ENCODE results near the gene YIPF1. TPM values are rescaled to one million over a fixed set of nuclear protein-coding genes. Genes with fewer than 3 reads are reported as not detected.

Gene YIPF1
- total RNA-seq: 10 to 100 TPM; 16.9 to 25.3 TPM

GRCh38 chr1:53889304-53890298, at the start of gene YIPF1:
Gene YIPF1, minus strand, starts transcription at chr1:53889797. Its CDS starts 860 bp downstream, at chr1:53888937.
- peaks cover 32 to 38% of the 10 kb centered on the region in 2 donors for H3K4me1 Mint-ChIP-seq (ENCODE audit: low read depth in 2 of 2)
- peak within 1 kb of the TSS; percentile 100 for H3K4me3 Mint-ChIP-seq

GRCh38 chr1:53938136-53938830, 48.7 kb upstream of the YIPF1 start:
- H3K4me3 Mint-ChIP-seq: peak overlapping the region; percentile 46
- H3K27ac Mint-ChIP-seq: peak overlapping the region; percentile 23 to 47
- DNase-seq (ENCODE audit: low spot score): no peak
- H3K27me3 Mint-ChIP-seq: no peaks in the 10 kb centered on the region
- peaks cover 30 to 35% of the 10 kb centered on the region in 2 donors for H3K4me1 Mint-ChIP-seq (ENCODE audit: low read depth in 2 of 2)
- H3K36me3 Mint-ChIP-seq: peaks cover 48% of the 10 kb centered on the region
- H3K9me3 Mint-ChIP-seq: no peaks in the 10 kb centered on the region
- no peak for ATAC-seq

More at GRCh38 chr1:53889304-53890298, at the start of gene YIPF1:
- peak; percentile 92 for DNase-seq (ENCODE audit: low spot score)
- Mint-ChIP-seq H3K36me3 (no peaks in the 10 kb centered on the region), H3K27ac (peak within 1 kb of the TSS; percentile 99 to 100), H3K9me3 (no peaks in the 10 kb centered on the region), H3K27me3 (peaks cover 0 to 5% of the 10 kb centered on the region in 2 donors)
- peak; percentile 95 to 96 for ATAC-seq

- H3K36me3 Mint-ChIP-seq: peaks cover 45% of the 10 kb centered on the region
- H3K4me3 Mint-ChIP-seq: no peak overlapping the region
- H3K4me1 Mint-ChIP-seq (ENCODE audit: low read depth in 2 of 2): peaks cover 20 to 25% of the 10 kb centered on the region in 2 donors
- no peaks in the 10 kb centered on the region for H3K27me3 Mint-ChIP-seq
- H3K9me3 Mint-ChIP-seq: no peaks in the 10 kb centered on the region
- no peak for ATAC-seq
- no peak overlapping the region for H3K27ac Mint-ChIP-seq
- DNase-seq (ENCODE audit: low spot score): no peak
Measured at GRCh38 chr1:53936430-53936829, 46.8 kb upstream of the YIPF1 start.

- no peak overlapping the region for H3K27ac Mint-ChIP-seq
- H3K4me3 Mint-ChIP-seq: no peak overlapping the region
- H3K4me1 Mint-ChIP-seq (ENCODE audit: low read depth in 2 of 2): peaks cover 18% of the 10 kb centered on the region in 2 donors
- DNase-seq (ENCODE audit: low spot score) (no peak), ATAC-seq (no peak)
- H3K36me3 Mint-ChIP-seq: peaks cover 48% of the 10 kb centered on the region
- H3K27me3 Mint-ChIP-seq: no peaks in the 10 kb centered on the region
- H3K9me3 Mint-ChIP-seq: no peaks in the 10 kb centered on the region
Measured at GRCh38 chr1:53934170-53934765, 44.7 kb upstream of the YIPF1 start.

- H3K27ac Mint-ChIP-seq: no peak overlapping the region
- peaks cover 47% of the 10 kb centered on the region for H3K36me3 Mint-ChIP-seq
Measured at GRCh38 chr1:53931523-53931922, 41.9 kb upstream of the YIPF1 start.

GRCh38 chr1:53930932-53931331, 41.3 kb upstream of the YIPF1 start:
- no peaks in the 10 kb centered on the region for H3K27me3 Mint-ChIP-seq
- peaks cover 46% of the 10 kb centered on the region for H3K36me3 Mint-ChIP-seq
- no peak overlapping the region for H3K27ac Mint-ChIP-seq
- H3K9me3 Mint-ChIP-seq: no peaks in the 10 kb centered on the region
- peaks cover 5 to 10% of the 10 kb centered on the region in 2 donors for H3K4me1 Mint-ChIP-seq (ENCODE audit: low read depth in 2 of 2)
- no peak overlapping the region for H3K4me3 Mint-ChIP-seq
- DNase-seq (ENCODE audit: low spot score) (no peak), ATAC-seq (no peak)

More at GRCh38 chr1:53931523-53931922, 41.9 kb upstream of the YIPF1 start:
- H3K9me3 Mint-ChIP-seq: no peaks in the 10 kb centered on the region
- peaks cover 5 to 10% of the 10 kb centered on the region in 2 donors for H3K4me1 Mint-ChIP-seq (ENCODE audit: low read depth in 2 of 2)
- H3K27me3 Mint-ChIP-seq: no peaks in the 10 kb centered on the region
- no peak overlapping the region for H3K4me3 Mint-ChIP-seq
- ATAC-seq (no peak), DNase-seq (ENCODE audit: low spot score) (no peak)

GRCh38 chr1:53929246-53929960, 39.8 kb upstream of the YIPF1 start:
- peaks cover 10% of the 10 kb centered on the region in 2 donors for H3K4me1 Mint-ChIP-seq (ENCODE audit: low read depth in 2 of 2)

GRCh38 chr1:53927376-53927881, 37.8 kb upstream of the YIPF1 start:
- no peak overlapping the region for H3K4me3 Mint-ChIP-seq
- ATAC-seq (no peak), DNase-seq (ENCODE audit: low spot score) (no peak)
- H3K4me1 Mint-ChIP-seq (ENCODE audit: low read depth in 2 of 2): peaks cover 10% of the 10 kb centered on the region in 2 donors
- H3K9me3 Mint-ChIP-seq: no peaks in the 10 kb centered on the region
- no peaks in the 10 kb centered on the region for H3K27me3 Mint-ChIP-seq
- H3K36me3 Mint-ChIP-seq: peaks cover 23% of the 10 kb centered on the region
- H3K27ac Mint-ChIP-seq: peak overlapping the region in 1 of 2 donors; percentile 51

More at GRCh38 chr1:53929246-53929960, 39.8 kb upstream of the YIPF1 start:
- Mint-ChIP-seq H3K9me3 (no peaks in the 10 kb centered on the region), H3K36me3 (peaks cover 36% of the 10 kb centered on the region), H3K27me3 (no peaks in the 10 kb centered on the region), H3K27ac (peak overlapping the region in 1 of 2 donors; percentile 55), H3K4me3 (no peak overlapping the region)
- ATAC-seq (no peak), DNase-seq (ENCODE audit: low spot score) (no peak)

- Mint-ChIP-seq H3K4me3 (no peak overlapping the region), H3K9me3 (no peaks in the 10 kb centered on the region), H3K27me3 (no peaks in the 10 kb centered on the region), H3K4me1 (ENCODE audit: low read depth in 2 of 2) (peaks cover 5 to 11% of the 10 kb centered on the region in 2 donors), H3K36me3 (no peaks in the 10 kb centered on the region), H3K27ac (peak overlapping the region; percentile 30 to 81)
- ATAC-seq: no peak
- DNase-seq (ENCODE audit: low spot score): no peak
Measured at GRCh38 chr1:53919675-53920066, 30.1 kb upstream of the YIPF1 start.

- Mint-ChIP-seq H3K27ac (no peak overlapping the region), H3K9me3 (no peaks in the 10 kb centered on the region), H3K36me3 (no peaks in the 10 kb centered on the region), H3K4me1 (ENCODE audit: low read depth in 2 of 2) (peaks cover 5 to 11% of the 10 kb centered on the region in 2 donors), H3K27me3 (no peaks in the 10 kb centered on the region), H3K4me3 (no peak overlapping the region)
- DNase-seq (ENCODE audit: low spot score) (no peak), ATAC-seq (no peak)
Measured at GRCh38 chr1:53918343-53918742, 28.7 kb upstream of the YIPF1 start.

- Mint-ChIP-seq H3K27ac (no peak overlapping the region), H3K27me3 (no peaks in the 10 kb centered on the region), H3K36me3 (no peaks in the 10 kb centered on the region), H3K4me1 (ENCODE audit: low read depth in 2 of 2) (no peaks in the 10 kb centered on the region), H3K9me3 (no peaks in the 10 kb centered on the region), H3K4me3 (no peak overlapping the region)
- ATAC-seq (no peak), DNase-seq (ENCODE audit: low spot score) (no peak)
Measured at GRCh38 chr1:53913352-53914033, 23.9 kb upstream of the YIPF1 start.

- H3K4me1 Mint-ChIP-seq (ENCODE audit: low read depth in 2 of 2): no peaks in the 10 kb centered on the region
- H3K4me3 Mint-ChIP-seq: no peak overlapping the region
- ATAC-seq (no peak), DNase-seq (ENCODE audit: low spot score) (no peak)
- H3K36me3 Mint-ChIP-seq: no peaks in the 10 kb centered on the region
- H3K27ac Mint-ChIP-seq: no peak overlapping the region
- H3K27me3 Mint-ChIP-seq: no peaks in the 10 kb centered on the region
- H3K9me3 Mint-ChIP-seq: no peaks in the 10 kb centered on the region
Measured at GRCh38 chr1:53911442-53911841, 21.8 kb upstream of the YIPF1 start.
